ENCODE results near the gene NOD1. TPM values are rescaled to one million over a fixed set of nuclear protein-coding genes. Genes with fewer than 3 reads are reported as not detected.

The NOD1 gene
- total RNA-seq, 4 donors from 2014 or later: 17.6 to 36.5 (median 23.0) TPM

DNA sequence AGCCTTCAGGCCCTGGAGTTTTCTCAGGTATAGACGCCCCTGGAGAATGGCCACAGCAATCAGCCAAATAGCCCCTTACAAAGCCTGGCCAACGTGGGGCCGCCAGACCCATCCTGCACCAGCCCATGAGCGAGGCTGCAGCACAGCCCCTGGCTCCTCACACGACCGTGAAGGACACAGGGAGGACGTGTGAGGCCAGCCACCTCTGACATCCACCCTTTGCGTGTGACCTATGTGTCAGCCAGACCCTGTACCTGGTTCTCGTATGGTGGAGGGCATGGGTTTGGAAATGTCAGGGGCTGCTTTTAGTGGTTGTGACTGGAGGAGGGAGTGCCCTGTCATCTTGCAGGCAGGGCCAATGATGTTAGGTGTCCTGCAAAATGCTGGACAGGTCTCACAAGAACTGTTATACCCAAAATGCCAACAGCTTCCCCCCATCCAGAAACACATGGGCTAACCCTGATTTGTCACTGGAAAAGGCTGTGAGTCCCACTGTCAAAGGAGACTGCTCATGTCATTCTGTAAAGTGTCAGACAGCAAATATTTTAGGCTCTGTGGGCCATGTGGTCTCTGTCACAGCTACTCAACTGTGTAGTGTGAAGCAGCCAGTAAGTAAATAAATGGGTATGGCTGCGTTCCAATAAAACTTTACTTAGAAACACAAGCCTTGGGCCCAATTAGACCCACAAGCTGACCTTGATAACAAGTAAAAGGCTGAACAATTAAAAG, 30.0 kb downstream of the NOD1 start:
- TF ChIP-seq, protein P1, sequence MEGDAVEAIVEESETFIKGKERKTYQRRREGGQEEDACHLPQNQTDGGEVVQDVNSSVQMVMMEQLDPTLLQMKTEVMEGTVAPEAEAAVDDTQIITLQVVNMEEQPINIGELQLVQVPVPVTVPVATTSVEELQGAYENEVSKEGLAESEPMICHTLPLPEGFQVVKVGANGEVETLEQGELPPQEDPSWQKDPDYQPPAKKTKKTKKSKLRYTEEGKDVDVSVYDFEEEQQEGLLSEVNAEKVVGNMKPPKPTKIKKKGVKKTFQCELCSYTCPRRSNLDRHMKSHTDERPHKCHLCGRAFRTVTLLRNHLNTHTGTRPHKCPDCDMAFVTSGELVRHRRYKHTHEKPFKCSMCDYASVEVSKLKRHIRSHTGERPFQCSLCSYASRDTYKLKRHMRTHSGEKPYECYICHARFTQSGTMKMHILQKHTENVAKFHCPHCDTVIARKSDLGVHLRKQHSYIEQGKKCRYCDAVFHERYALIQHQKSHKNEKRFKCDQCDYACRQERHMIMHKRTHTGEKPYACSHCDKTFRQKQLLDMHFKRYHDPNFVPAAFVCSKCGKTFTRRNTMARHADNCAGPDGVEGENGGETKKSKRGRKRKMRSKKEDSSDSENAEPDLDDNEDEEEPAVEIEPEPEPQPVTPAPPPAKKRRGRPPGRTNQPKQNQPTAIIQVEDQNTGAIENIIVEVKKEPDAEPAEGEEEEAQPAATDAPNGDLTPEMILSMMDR (IDR thresholded peaks at IDR 0.05; ENCODE audit: low read depth): no peak

DNA sequence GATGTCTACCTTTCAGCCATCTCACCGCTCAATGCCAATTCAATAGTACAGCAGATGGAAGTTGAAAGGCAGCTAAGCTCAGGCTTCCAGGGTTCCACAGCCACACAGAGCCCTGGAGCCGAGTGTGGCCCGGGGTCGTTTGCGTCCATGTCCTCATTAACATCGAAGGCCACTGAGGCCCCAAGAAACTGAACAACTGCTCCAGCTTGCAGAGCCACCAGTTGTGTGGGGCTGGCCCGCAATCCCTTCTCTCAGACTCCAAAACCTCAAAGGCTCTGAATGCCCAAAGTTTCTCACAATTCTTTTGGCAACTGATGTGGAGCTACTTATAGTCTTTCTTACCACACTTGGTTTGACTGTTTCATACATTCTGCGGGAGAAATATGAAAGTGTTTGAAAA, 31.1 kb downstream of the NOD1 start:
- TF ChIP-seq, protein P1 (IDR thresholded peaks at IDR 0.05; ENCODE audit: low read depth): no peak

DNA sequence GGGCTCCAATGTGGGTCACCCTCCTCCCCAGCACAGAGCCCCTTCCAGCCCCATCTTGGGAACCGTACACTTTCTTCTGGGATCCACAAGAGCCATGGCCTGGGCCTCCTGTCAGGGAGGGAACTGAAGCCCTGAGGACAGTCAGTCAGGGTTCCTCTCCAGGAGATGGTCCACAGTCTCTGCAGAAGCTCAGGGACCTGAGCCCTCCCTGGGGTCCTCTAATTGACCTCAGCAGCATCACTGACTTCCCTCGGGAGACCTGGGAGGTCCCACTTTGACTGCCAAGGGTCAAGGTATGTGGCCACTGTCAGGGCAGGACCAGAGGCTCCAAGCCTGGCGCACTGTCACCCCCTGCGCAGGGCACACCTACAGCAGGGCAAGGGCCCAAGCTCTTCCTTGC, 32.3 kb downstream of the NOD1 start:
- TF ChIP-seq, protein P1 (IDR thresholded peaks at IDR 0.05; ENCODE audit: low read depth): no peak

DNA sequence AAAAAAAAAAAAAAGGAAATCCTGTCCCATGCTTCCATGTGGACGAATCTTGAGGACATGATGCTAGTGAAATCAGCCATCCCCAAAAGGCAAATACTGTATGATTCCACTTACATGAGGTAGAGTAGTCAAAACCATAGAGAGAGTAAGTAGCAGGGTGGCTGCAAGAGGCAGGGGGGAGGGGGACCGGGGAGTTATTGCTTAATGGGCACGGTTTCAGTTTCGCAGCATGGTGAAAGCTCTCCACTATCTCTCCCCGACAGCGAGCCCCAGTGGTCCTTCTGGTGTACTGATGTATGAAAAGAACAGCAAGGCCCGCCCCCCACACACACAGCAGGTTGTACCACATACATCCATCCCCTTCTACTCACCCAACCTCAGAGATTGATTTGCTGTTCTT, 32.8 kb downstream of the NOD1 start:
- TF ChIP-seq, protein P1 (IDR thresholded peaks at IDR 0.05; ENCODE audit: low read depth): no peak

DNA sequence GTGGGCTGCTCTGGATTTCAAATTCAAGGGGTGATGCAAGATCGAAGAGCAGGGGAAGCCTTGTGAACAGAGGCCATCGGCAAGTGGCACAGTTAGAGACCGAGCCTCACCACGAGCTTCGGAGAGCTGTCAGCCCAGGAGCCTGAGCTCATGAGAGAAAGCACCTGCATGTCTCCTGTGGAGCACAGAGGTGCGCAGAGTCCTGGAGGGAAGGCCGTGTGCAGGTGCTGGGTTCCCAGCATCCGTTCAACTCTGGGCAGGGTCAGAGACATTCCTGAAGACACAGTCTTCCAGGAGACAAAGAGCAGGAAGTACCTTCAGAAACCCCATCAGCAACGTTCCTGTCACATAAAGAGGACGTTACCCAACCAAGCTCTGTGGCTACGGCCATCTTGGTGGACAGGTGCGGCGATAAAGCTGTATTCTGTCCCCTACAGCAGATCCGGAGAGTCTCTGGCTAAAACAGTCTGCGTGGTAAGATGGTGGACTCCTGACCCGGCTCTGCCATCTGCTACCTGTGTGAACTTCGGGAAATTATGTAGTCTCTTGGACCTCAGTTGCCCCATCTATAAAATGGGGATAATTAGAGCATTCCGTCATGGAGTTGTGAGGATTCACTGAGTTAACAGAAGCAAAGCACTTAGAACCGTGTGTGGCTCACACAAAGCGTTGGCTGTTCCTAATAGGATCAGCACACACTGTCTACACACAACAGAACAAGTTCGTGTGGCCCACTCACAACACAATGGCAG, 40.6 kb downstream of the NOD1 start:
- TF ChIP-seq, protein P1 (IDR thresholded peaks at IDR 0.05; ENCODE audit: low read depth): no peak

DNA sequence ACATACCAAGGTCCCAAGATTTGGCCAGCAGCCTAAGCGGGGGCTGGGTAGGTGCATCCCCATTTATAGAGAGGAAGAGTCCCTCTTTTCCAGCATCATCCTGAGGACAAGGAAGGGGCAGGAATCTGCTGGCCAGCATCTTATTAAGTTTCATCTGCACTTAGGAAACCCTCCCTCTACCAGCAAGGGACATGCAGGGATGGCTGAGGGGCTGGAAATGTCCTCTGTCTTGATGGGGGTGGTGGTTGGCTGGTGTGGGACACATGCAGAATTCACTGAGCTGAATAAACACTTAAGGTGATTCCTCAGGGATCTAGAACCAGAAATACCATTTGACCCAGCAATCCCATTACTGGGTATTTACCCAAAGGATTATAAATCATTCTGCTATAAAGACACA, 42.1 kb downstream of the NOD1 start:
- TF ChIP-seq, protein P1 (IDR thresholded peaks at IDR 0.05; ENCODE audit: low read depth): no peak

DNA sequence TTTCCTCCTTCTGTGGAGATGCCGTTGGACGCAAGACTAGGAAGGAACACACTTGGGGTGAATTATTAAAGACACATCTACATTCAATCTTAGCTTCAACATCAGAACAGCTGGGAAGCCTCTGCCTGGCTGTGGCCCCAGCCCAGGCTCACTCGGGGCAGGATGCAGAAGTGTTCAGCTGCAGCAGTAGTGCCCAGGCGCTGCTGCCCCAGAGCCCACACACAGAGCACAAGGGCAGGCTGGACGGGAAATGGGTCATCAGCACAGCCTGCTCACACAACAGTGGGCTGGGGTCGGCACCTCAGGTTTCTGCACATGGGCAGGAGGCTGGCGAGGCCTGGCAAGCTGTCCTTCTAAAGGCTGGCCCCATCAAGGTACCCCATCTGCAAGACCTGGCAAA, 42.5 kb downstream of the NOD1 start:
- TF ChIP-seq, protein P1 (IDR thresholded peaks at IDR 0.05; ENCODE audit: low read depth): no peak

Measured in subcutaneous adipose tissue (tissue), 4 donors.